ENCODE measurements around the gene KIF1A. TPM values are rescaled to one million over a fixed set of nuclear protein-coding genes. Genes with fewer than 3 reads are reported as not detected.

KIF1A gene
- total RNA-seq, 1 experiment from 2014 or later: 279 TPM

GRCh38 chr2:240727913-240728312 is 92.1 kb downstream of the KIF1A start:
- CTCF ChIA-PET: no interaction called here
- H3K27ac Mint-ChIP-seq: no peak overlapping the region
- H3K36me3 Mint-ChIP-seq: peaks cover 23% of the 10 kb centered on the region
- ATAC-seq: no peak
- no peak for TF ChIP-seq ZNF532 (CRISPR knock-in tag; IDR thresholded peaks at IDR 0.05; ENCODE audit: borderline replicate concordance)
- no peak for TF ChIP-seq ZNF281 (CRISPR knock-in tag; IDR thresholded peaks at IDR 0.05)
- no peak for TF ChIP-seq NFYB (CRISPR knock-in tag; conservative IDR thresholded peaks at IDR 0.05; ENCODE audit: low read depth)
- no peak for TF ChIP-seq ATF1 (CRISPR knock-in tag; IDR thresholded peaks at IDR 0.05)
- no peak for TF ChIP-seq HMGA2 (CRISPR knock-in tag; IDR thresholded peaks at IDR 0.05)
- TF ChIP-seq ZNF317 (CRISPR knock-in tag; IDR thresholded peaks at IDR 0.05; ENCODE audit: borderline replicate concordance, low read depth): no peak
- TF ChIP-seq ZNF263 (CRISPR knock-in tag; IDR thresholded peaks at IDR 0.05; ENCODE audit: low read depth): no peak
- no peak for TF ChIP-seq OVOL2 (CRISPR knock-in tag; IDR thresholded peaks at IDR 0.05; ENCODE audit: borderline replicate concordance)
- TF ChIP-seq FOXJ3 (CRISPR knock-in tag; IDR thresholded peaks at IDR 0.05; ENCODE audit: borderline replicate concordance): no peak
- no peak for TF ChIP-seq SMAD3 (CRISPR knock-in tag; IDR thresholded peaks at IDR 0.05; ENCODE audit: borderline replicate concordance)
- no peak for TF ChIP-seq ZNF138 (CRISPR knock-in tag; conservative IDR thresholded peaks at IDR 0.05)
- no peak for TF ChIP-seq GABPB1 (CRISPR knock-in tag; IDR thresholded peaks at IDR 0.05)
- TF ChIP-seq FOXK1 (CRISPR knock-in tag; IDR thresholded peaks at IDR 0.05): no peak
- POLR2A ChIA-PET: no interaction called here
- H3K9me3 Mint-ChIP-seq: no peaks in the 10 kb centered on the region
- no peaks in the 10 kb centered on the region for H3K4me1 Mint-ChIP-seq
- H3K27me3 Mint-ChIP-seq (ENCODE audit: low read depth): no peaks in the 10 kb centered on the region
- no peak overlapping the region for H3K4me3 Mint-ChIP-seq
- DNase-seq (ENCODE audit: low spot score): no peak

- Mint-ChIP-seq H3K36me3 (peaks cover 26% of the 10 kb centered on the region), H3K27me3 (ENCODE audit: low read depth) (no peaks in the 10 kb centered on the region), H3K9me3 (no peaks in the 10 kb centered on the region), H3K27ac (no peak overlapping the region), H3K4me1 (no peaks in the 10 kb centered on the region), H3K4me3 (no peak overlapping the region)
- DNase-seq (ENCODE audit: low spot score) (no peak), ATAC-seq (no peak)
- CTCF ChIA-PET: no interaction called here
- TF ChIP-seq SMAD4 (CRISPR knock-in tag; IDR thresholded peaks at IDR 0.05): no peak
- no peak for TF ChIP-seq RORB (CRISPR knock-in tag; IDR thresholded peaks at IDR 0.05)
- no peak for TF ChIP-seq FOXP1 (CRISPR knock-in tag; IDR thresholded peaks at IDR 0.05; ENCODE audit: borderline replicate concordance)
- TF ChIP-seq, protein P1, sequence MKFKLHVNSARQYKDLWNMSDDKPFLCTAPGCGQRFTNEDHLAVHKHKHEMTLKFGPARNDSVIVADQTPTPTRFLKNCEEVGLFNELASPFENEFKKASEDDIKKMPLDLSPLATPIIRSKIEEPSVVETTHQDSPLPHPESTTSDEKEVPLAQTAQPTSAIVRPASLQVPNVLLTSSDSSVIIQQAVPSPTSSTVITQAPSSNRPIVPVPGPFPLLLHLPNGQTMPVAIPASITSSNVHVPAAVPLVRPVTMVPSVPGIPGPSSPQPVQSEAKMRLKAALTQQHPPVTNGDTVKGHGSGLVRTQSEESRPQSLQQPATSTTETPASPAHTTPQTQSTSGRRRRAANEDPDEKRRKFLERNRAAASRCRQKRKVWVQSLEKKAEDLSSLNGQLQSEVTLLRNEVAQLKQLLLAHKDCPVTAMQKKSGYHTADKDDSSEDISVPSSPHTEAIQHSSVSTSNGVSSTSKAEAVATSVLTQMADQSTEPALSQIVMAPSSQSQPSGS (CRISPR knock-in tag; IDR thresholded peaks at IDR 0.05; ENCODE audit: borderline replicate concordance, low read depth): no peak
- no peak for TF ChIP-seq EMX1 (CRISPR knock-in tag; IDR thresholded peaks at IDR 0.05)
- POLR2A ChIA-PET: no interaction called here
These were observed 92.6 kb downstream of the KIF1A start for GRCh38 chr2:240727439-240727838.
